Stimulated activated CD8-positive, alpha-beta memory T cell treated with anti-CD3 and anti-CD28 coated beads, Interleukin-12 subunit alpha, Interleukin-12 subunit beta, amount 100 ng/mL, for 24 hours (primary cell): Measurements from ENCODE around the gene KIF11.
"Not testable (repeated sequence)": the region's sequence is repeated elsewhere in the genome, so short reads cannot be mapped to it uniquely, and the experiment has no call there.

ENCODE experiments used
- DNase-seq: peaks from one replicate; pipeline ENCODE4 v3.0.0-alpha.2; 2020; ENCODE audit errors: extremely low read depth

Gene KIF11

DNA sequence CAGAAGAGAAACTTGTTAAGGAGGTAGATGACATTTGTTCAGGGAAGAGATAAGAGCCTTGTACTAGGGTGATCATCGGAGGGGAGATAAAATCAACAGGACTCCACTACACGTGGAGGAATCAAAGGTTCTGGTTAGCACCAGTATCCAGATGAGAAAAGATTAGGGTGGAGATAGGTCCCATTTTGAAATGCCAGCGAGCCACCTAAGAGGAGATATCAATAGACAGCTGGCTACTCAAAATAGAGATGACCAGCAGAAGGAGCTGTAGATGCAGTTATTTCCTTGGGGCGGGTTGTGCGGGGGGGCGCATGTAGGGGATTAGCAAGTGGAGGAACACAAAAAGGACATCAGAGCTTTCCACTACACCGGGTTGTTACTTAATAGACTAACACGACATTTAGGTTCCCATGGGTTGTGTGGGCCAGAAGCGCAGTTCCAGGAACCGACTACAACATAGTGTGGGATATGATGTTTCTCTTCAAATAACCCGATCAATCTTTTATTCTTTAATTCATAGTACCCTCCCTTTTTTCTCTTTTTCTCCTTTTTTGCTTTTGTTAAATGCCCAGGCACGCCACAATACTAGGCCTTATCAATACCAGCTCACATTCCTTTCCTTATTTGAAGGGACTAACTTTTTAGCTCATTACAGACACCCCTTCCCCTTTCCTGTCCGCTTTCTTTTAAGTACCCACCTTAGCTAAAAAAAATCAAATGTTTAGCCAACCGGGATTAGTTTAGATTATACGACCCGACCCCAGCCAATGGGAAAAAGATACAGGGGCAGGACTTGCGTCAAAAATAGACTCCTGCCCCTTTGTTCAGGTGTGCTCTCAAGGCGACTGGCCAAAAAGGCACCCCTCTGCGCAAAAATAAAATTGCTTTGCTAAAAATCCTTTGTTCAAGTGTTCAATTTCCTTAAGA is 2.0 kb upstream of the KIF11 start:
- no peak for DNase-seq

DNA sequence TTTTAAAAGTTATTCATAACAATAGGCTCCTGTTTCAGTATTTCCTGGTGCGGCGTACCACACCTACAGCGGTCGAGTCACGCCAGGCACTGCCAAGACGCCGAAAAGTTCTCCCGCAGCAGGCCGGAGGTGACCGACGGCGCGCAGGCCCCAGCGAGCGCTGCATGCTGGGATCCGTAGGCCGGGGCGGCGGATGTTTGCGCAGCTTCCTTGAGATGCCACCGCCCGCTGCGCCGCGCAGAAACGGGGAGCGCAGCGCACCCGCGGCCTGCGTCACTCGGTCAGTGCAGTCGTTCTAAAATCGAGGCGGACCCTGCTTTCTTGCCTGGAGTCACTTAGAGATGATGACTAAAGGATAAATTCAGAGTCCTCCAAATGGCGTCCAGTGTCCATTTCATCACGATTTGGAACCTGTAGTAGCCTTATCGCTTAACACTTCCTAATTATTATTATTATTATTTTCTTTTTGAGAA is 1.3 kb upstream of the KIF11 start:
- peak; percentile 75 for DNase-seq

DNA sequence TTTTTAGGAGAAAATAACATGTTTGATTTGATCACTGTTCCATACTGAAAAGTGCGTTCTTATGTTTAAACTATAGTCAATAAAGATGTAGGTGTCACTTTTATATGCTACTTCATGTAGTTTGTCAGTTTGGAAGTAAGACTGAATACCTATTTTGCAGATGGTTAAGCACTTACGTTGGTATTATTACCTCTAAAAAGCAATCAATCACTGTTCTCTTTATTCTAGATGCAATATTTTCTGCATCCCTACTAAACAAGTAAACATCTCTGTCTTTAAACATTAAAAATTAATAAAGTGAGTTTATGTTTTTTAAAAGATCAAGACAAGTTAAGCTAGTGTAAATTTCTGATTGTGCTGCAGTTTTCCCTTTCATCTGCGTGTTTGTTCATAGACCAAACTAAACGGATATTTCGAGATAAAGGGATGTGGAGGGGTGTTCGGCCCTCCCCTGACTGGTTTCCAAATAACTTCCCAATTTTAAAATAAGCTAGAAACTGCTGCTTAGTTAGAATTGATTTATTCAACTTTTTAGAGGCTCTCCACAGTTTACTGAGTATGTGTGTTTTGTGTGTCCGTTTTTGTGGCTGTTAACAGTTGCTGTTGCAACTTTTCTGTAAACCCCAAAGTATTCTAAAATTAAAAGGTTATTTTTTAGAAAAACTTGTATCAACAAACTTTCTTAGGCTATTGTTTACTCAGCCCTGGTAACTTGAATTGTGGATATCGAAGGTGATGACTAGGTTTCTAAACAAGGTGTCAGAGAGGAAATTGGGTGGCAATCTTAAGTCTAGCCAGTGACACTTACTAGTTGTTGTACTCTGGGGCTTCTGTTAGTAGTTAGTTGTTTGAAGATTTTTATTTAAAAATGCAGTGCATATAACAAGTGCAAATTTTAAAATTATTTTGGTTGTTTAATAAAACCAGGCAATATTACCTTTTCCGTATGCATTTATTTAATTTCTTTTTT is 974 bp downstream of the KIF11 start:
- no peak for DNase-seq

DNA sequence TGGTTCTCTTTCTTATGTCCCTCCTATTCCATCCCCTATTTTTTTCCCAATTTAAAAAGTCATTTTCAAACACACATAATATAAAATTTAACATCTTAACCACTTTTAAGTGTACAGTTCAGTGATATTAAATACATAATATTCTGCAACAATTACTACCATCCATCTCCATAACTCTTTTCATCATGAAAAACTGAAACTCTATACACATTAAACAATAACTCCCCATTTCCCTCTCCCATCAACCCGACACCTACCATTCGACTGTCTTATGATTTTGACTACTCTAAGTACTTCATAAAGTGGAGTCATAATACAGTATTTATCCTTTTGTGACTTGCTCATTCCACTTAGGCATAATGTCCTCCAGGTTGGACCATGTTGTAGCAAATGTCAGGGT is 2.6 kb downstream of the KIF11 start:
- no peak for DNase-seq

DNA sequence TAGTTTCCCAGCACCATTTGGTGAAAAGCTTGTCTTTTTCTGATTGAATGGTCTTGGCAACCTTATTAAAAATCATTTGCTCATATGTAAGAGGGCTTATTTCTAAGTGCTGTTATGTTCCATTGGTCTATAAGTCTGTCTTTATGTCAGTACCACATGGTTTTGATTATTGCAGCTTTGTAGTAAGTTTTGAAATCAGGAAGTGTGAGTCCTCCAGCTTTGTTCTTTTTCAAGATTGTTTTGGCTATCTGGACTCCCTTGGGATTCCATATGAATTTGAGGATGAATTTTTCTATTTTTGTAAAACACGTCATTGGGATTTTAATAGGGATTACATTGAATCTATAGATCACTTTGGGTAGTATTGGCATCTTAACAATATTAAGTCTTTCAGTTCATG is 5.4 kb downstream of the KIF11 start:
- no peak for DNase-seq

DNA sequence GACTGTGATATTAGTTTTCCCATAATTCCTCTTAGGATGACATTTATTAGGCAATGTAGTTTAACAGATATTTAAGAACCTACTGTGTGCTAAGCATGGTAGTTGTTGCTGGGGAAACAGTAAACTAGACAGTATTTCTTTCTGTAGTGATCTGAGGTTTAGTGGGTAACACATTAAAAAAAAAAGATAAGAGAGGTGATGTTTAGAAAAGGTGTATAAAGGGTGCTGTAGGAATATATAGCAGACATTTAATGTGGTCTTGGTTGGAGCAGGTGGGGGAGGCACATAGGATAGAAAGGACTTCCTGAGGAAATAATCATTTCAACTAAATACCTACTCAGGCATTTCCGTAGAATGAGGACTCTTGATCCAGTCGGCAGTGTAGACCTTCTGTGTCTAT is 11.9 kb downstream of the KIF11 start:
- no peak for DNase-seq

DNA sequence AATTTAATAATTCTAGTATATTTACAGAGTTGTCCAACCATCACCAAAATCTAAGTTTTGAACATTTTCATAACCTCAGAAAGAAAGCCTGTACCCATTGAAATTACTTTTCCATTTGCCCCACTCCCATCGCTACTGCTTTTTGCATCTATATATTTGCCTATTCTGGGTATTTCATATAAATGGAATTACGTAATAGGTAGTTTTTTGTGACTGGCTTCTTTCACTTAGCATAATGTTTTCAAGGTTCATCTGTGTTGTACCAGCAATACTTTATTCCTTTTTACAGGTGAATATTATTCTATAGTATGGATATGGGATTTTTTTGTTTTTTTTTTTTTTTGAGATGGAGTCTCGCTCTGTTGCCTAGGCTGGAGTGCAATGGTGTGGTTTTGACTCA is 22.6 kb downstream of the KIF11 start:
- no peak for DNase-seq

DNA sequence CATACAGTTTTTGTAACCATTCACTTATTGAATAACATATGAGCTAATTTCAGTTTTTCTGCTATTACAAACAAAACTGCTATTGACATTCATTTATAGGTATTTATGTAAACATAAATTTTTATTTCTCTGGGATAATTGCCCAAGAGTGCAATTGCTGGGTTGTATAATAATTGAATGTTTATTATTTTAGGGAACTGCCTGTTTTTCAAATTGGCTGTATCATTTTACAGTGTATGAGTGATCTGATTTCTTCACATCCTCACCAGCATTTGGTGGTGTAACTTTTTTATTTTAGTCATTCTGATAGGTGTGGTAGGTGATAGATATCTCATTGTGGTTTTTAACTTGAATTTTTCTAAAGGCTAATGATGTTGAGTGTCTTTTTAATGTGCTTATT is 26.4 kb downstream of the KIF11 start:
- no peak for DNase-seq

DNA sequence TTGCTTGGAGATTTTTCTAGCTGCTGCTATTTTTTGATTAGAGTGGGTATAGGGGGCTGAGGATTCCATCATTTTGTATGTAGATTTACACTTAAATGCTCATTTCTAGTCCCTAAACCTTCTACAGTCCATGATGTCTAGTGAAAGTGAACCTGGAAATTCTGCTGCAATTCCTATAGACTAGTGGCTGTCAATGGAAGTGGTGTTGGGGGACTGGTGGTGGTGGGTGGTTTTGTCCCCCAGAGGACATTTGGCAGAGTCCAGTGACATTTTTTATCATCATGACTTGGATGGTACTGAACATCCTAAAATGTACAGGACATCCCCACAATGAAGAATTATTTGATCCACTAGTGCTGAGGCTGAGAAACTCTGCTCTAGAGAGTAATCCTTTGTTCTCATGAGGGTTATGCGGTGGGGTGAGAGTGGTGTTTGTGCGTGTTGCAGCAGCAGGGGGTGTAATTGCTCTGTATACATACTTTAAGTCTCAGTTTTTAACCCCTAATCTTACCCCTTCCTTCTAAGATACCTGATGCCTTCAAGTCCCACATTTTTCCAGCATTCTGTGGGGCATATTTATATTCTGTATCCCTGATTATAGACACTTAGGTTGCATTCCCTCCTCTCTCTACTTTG is 35.0 kb downstream of the KIF11 start:
- DNase-seq, result no peak

DNA sequence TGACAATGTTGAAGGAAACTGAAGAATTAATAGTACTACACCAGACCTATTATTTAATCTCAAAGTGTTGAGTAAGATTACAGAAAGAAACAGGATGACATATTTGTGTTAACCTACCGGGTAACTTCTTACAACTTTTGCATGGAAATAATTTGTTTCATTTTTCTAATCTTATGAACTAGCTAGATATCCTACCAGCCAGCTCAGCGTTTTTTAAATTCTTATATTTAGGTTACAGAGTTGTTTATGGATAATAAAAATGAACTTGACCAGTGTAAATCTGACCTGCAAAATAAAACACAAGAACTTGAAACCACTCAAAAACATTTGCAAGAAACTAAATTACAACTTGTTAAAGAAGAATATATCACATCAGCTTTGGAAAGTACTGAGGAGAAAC is 37.0 kb downstream of the KIF11 start:
- DNase-seq, result no peak

DNA sequence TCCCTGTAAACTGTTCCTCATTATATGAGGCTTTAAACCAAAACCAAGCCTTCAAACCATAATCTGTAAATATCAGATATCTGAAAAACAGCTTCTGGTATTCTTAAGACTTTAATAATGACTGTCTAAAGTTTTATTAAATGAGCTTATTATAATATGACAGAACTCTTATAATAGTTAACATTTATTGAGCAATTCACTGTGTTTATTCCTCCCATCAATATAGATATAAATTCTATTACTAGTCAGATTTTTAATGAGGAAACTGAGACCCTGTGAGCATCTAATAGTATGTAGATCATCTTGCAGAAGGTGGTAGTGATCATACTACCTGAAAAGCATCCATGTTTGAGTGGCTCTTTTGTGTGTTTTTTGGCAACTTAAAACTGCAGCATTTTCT is 45.1 kb downstream of the KIF11 start:
- DNase-seq, result no peak

DNA sequence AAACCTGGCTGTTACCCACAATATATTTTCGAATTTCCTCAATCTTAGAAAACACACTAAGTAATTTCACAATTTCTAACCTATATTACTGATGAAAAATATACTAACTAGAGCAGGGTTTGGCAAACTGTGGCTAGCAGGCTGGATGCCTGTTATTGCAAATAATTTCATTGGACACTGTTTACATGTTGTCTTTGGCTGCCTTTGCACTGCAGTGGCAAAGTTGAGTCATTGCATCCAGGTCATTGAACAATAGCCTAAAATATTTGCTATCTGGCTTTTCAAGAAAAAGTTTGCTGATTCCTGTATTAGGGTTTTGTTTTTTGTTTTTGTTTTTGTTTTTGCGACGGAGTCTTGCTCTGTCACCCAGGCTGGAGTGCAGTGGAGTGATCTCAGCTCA is 47.2 kb downstream of the KIF11 start:
- DNase-seq, result no peak

DNA sequence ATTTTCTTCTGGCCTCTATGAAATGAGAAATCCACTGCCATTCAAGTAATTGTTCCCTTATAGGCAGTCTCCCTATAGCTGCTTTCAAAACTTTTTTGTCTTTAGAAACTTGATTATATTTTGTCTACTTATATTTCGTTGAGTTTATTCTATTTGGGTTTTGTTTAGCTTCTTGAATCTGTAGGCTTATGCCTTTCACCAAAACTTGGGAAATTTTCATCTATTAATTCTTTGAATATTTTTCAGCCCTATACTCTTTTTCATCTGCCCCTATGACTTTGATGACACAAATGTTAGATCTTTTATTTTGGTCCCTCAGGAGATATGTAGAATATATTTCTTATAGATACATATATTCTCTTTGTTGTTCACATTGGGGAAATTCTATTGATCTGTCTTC is 48.6 kb downstream of the KIF11 start:
- no peak for DNase-seq

DNA sequence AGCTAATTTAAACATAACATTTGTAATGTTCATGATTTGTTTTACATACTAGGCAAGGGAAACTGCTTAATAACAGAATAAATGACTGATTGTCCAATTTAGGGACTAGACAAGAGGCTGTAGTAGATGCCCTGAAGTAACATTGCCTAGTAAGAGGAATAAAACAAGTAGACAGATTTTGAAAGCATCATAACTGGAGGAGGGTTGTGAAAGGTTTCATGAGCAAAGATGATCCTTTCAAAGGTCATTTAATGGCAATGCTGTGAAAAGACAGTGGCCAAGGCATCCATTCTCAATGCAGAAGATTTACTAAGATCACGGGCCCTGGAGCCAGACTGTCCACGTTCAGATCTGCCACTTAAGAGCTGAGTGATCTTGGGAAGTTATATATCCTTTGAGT is 52.0 kb downstream of the KIF11 start:
- no peak for DNase-seq

DNA sequence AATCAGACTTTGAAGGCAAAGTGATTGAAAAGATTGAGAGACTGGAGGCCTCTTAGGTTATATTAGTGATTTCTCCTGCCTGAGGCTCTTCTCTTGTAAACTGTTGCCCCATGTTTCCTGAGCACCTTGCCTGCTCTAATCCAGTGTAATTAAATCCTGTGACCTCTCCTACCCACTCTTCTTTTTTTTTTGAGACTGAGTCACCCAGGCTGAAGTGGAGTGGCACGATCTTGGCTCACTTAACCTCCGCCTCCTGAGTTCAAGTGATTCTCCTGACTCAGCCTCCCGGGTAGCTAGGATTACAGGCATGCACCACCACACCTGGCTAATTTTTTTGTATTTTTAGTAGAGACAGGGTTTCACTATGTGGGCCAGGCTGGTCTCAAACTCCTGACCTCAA is 57.9 kb downstream of the KIF11 start:
- DNase-seq, result not testable (repeated sequence)

DNA sequence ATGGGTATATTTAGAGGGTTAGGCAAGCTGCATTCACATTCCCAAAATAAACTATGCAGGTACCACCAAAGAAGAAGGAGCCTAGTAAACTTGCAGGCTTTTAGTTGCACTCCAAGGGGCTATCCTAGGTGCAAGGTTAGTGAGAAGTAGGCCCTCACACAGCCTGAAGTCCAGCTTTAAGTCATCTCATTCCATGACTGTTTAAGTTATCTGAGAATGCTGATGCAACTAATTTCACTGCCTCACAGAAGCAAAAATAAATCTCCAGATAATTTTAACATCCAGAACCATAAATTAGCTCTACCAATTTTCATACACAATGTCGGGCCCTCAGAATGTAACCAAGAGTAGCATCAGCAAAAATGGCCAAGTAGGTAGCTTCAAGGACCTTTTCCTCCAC is 62.5 kb downstream of the KIF11 start:
- no peak for DNase-seq

DNA sequence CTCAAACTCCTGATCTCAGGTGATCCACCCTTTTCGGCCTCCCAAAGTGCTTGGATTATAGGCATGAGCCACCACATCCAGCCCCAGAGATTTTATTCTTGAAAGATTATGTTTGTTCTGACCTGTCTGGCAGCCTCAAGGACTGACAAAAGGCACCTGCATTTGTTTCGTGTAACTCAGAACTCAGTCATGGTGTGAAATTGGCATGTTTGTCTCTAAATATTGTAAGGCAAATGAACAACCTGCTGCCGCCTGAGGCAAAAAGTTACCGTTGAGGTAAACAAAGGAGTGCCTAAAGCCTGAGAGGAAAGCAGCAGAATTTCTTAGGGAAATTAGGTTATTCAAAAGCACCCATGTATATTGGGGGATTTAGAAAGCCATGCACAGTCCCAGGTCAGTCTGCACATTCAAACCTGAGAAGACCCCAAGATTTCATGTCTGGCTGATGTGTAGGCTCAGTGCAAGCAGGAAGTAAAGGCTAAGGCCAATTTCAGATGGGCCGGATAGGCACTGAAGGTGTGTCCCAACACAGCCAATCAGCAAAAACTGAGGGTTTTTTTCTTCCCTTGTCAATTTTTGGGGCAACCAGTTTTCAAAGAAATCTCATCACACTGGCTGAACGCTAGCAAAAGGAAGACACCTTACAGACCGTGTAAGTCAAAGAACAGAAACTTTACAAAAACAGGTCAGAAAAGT is 63.5 kb downstream of the KIF11 start:
- no peak for DNase-seq

DNA sequence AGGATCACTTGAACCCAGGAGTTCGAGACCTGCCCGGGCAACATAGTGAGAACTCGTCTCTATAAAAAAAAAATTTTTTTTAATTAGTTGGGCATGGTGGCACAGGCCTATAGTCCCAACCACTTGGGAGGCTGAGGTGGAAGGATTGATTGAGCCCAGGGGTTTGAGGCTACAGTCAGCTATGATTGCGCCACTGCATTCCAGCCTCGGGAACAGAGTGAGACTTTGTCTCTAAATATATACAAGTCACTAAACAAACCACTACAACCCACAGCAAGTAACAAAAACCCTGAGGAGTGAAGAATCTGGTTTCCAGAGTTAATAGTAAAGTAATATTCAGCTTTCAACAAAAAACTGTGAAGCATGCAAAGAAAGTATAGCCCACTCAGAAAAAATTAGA is 64.1 kb downstream of the KIF11 start:
- DNase-seq, result no peak

DNA sequence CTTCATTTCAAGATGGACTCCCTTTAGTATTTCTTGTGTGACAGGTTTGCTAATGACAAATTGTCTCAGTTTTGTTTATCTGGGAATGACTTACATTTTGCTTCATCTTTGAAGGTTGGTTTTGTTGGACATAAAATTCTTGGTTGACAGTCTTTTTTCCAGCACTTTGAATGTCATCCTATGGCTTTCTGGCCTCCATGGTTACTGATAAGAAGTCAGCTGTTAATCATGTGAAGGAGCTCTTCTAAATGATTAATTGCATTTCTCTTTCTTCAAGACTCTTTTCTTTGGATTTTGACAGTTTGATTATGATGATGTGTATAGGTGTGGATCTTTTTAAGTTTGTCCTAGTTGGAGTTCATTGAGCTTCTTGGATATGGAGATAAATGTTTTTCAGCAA is 69.9 kb downstream of the KIF11 start:
- no peak for DNase-seq

DNA sequence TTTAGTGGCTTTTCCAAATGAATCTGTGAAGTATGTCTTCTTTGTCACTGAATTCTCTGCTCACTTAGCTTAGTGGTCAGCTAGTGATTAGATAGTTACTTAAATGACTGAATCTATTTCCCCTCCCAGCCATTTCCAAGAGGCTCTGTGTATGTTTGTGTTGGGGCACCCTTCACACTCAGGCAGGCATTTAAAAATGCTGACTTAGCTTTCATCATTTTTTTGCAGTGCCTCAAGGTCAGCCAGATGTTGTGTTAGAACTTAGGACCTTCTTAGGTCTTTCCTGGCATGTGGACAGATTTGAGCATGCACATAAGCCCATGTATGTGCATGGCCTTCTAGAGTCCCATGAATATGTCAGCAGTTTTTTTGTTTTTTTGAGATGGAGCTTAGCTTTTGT is 71.4 kb downstream of the KIF11 start:
- DNase-seq, result no peak

DNA sequence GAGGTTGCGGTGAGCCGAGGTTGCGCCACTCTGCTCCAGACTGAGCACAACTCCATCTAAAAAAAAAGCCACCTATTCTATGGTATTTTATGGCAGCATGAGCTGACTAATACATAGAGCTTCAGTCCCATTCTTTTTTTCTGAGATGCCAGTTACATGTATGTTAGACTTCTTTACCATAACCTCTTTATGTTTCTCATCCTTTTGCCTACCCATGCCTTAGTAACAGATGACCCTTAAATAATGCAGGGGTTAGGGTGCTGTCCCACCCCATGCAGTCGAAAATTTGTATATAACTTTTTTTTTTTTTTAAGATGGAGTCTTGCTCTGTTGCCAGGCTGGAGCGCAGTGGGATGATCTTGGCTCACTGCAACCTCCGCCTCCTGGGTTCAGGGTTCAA is 74.1 kb downstream of the KIF11 start:
- no peak for DNase-seq

DNA sequence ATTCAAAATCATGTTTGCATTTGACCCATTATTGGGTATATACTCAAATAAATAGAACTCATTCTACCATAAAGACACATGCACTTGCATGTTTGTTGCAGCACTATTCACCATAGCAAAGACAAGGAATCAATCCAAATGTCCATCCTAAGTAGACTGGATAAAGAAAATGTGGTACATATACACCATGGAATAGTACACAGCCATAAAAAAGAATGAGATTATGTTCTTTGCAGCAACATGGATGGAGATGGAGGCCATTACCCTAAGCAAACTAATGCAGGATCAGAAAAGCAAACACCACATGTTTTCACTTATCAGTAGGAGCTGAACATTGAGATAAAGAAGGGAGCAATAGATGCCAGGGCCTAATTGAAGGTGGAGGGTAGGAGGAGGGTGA is 84.8 kb downstream of the KIF11 start:
- DNase-seq, result no peak
